ENCODE data around the gene DNAJC10. TPM values are rescaled to one million over a fixed set of nuclear protein-coding genes. Genes with fewer than 3 reads are reported as not detected.
A peak's percentile ranks its signal among the peaks of the same experiment; 100 is the strongest.

DNAJC10 gene
- total and polyA plus RNA-seq, 10 of the 15 experiments (the other 5 are each of a cell fraction or from before 2014, with no cell fraction given), result 9.1 to 67.9 (median 38.2) TPM

DNA sequence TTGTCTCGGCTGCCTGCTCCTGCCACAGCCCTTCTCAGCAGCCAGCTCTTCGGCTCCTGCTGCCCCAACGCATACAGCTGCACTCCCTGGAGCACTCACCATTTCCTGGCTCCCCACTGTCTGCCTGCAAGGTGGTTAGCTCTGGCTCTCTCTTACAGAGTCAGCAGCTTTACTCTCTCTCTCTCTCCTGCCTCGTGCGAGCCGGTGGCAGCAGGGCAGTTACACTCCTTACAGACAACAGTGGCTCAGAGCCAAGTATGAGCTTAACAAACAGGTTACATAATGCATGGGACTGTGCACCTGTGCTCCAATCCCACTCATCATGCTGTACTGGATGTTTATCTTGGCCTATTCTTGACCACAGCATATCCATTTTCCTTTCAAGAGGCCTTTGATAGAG is 47.4 kb upstream of the DNAJC10 start:
- ChIA-PET CTCF (interaction anchor here (0.8 to 4.0 kb wide), 3 partner anchors 46 to 483 kb away, joined by 3 to 29 read pairs (median 3); no protein-coding TSS in a partner anchor), SMC1A (ENCODE audit: uncharacterized antibody, unreplicated experiment) (interaction anchor here (0.6 to 3.4 kb wide), 3 partner anchors 46 to 311 kb away, joined by 3 to 20 read pairs (median 3); no protein-coding TSS in a partner anchor), RAD21 (ENCODE audit: unreplicated experiment) (interaction anchor here (1.0 to 1.9 kb wide), 2 partner anchors 310 to 311 kb away, joined by 3 to 11 read pairs; no protein-coding TSS in a partner anchor), POLR2A (no interaction called here)
- DNase-seq (ENCODE audit: low read depth, low spot score) (no peak), FAIRE-seq (no peak), ATAC-seq (peak; percentile 20; the same call in 1 of the 3 replicates)
- no peaks in the 10 kb centered on the region for H3K79me2 ChIP-seq (ENCODE audit: control insufficient read depth, insufficient read depth, low read length)
- H3K4me1 ChIP-seq (ENCODE audit: control insufficient read depth, insufficient read depth, low read length), result no peaks in the 10 kb centered on the region
- intact Hi-C loops (cut with micrococcal nuclease; ENCODE audit: unreplicated experiment) (loop anchor here (5.0 kb wide), 1 partner anchor 424 kb away; no protein-coding TSS in a partner anchor), in situ Hi-C loops (cut with MboI) (no loop called here)
- no peaks in the 10 kb centered on the region for H3K36me3 ChIP-seq (ENCODE audit: control insufficient read depth in 2 of 2, insufficient read depth in 2 of 2, low read length in 1 of 2)
- no peak overlapping the region for H3K27ac ChIP-seq (ENCODE audit: control insufficient read depth, insufficient read depth)
- no peak overlapping the region for H2AFZ ChIP-seq (ENCODE audit: control insufficient read depth, low read depth, low read length)
- no peak overlapping the region for H3K9ac ChIP-seq (ENCODE audit: control insufficient read depth, insufficient read depth, low read length)
- no peak overlapping the region for H3K4me3 ChIP-seq
- TF ChIP-seq ZZZ3 (IDR thresholded peaks at IDR 0.05; ENCODE audit: control insufficient read depth, insufficient read length, low read depth) (no peak), POLR2AphosphoS5 (IDR thresholded peaks at IDR 0.05; ENCODE audit: low read length) (no peak), MYB (IDR thresholded peaks at IDR 0.05; ENCODE audit: borderline replicate concordance, low read depth, low read length) (no peak), SMC3 (IDR thresholded peaks at IDR 0.05; ENCODE audit: borderline replicate concordance, low read length) (no peak)
- TF ChIP-seq, protein P1, sequence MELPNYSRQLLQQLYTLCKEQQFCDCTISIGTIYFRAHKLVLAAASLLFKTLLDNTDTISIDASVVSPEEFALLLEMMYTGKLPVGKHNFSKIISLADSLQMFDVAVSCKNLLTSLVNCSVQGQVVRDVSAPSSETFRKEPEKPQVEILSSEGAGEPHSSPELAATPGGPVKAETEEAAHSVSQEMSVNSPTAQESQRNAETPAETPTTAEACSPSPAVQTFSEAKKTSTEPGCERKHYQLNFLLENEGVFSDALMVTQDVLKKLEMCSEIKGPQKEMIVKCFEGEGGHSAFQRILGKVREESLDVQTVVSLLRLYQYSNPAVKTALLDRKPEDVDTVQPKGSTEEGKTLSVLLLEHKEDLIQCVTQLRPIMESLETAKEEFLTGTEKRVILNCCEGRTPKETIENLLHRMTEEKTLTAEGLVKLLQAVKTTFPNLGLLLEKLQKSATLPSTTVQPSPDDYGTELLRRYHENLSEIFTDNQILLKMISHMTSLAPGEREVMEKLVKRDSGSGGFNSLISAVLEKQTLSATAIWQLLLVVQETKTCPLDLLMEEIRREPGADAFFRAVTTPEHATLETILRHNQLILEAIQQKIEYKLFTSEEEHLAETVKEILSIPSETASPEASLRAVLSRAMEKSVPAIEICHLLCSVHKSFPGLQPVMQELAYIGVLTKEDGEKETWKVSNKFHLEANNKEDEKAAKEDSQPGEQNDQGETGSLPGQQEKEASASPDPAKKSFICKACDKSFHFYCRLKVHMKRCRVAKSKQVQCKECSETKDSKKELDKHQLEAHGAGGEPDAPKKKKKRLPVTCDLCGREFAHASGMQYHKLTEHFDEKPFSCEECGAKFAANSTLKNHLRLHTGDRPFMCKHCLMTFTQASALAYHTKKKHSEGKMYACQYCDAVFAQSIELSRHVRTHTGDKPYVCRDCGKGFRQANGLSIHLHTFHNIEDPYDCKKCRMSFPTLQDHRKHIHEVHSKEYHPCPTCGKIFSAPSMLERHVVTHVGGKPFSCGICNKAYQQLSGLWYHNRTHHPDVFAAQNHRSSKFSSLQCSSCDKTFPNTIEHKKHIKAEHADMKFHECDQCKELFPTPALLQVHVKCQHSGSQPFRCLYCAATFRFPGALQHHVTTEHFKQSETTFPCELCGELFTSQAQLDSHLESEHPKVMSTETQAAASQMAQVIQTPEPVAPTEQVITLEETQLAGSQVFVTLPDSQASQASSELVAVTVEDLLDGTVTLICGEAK (IDR thresholded peaks at IDR 0.05; ENCODE audit: borderline replicate concordance), result no peak
- H4K20me1 ChIP-seq (ENCODE audit: control insufficient read depth, insufficient read depth), result no peaks in the 10 kb centered on the region
- no peaks in the 10 kb centered on the region for H3K9me3 ChIP-seq (replicated peaks; ENCODE audit: control insufficient read depth, insufficient read depth, low read length)
- H3K27me3 ChIP-seq (replicated peaks in 1 of 2; ENCODE audit: control insufficient read depth in 2 of 2, insufficient read depth in 2 of 2, low read length in 1 of 2), result peaks cover 0 to 1% of the 10 kb centered on the region in 2 experiments; a peak in 2 of 4 replicates
- H3K4me2 ChIP-seq (ENCODE audit: control insufficient read depth, insufficient read depth), result no peak overlapping the region
- BruUV-seq (replicated peaks), result no TSS peak
- WGBS (ENCODE audit: insufficient coverage, insufficient replicate concordance, low lambda C conversion rate, missing lambda C conversion rate), result 75% methylated on average over 6 of the region's 6 CpGs

Data from GM12878 (cell line).